Testis (tissue), 3 donors: ENCODE measurements around the gene MAP3K12. TPM values are rescaled to one million over a fixed set of nuclear protein-coding genes. Genes with fewer than 3 reads are reported as not detected.

ENCODE experiments used
- DNase-seq: peaks from one replicate; pipeline ENCODE4 v3.0.0-alpha.2; 2019
- H3K27ac ChIP-seq, 2 donors: fragments of 200-600 bp; sonication (generic); one replicate each; pipeline ENCODE4 v1.5.1; 2019
- H3K27me3 ChIP-seq: fragments of 200-600 bp; sonication (generic); one replicate; pipeline ENCODE4 v1.5.1; 2019
- H3K36me3 ChIP-seq: fragments of 200-600 bp; sonication (generic); one replicate; pipeline ENCODE4 v1.5.1; 2017; ENCODE audit warnings: low read depth; ENCODE audit errors: missing control alignments
- H3K4me1 ChIP-seq: fragments of 200-600 bp; sonication (generic); one replicate; pipeline ENCODE4 v1.5.1; 2019
- H3K4me3 ChIP-seq, 2 donors: fragments of 200-600 bp; sonication (generic); one replicate each; pipeline ENCODE4 v1.5.1; 2017 to 2019
- H3K9me3 ChIP-seq: fragments of 200-600 bp; sonication (generic); one replicate; pipeline ENCODE4 v1.5.1; 2017
- CTCF ChIP-seq, 3 experiments: fragments of 450-650 bp in 2 of 3; fragments of 200-600 bp in 1 of 3; sonication (generic) in 1 of 3; IDR thresholded peaks; one replicate each; pipeline ENCODE4 v1.5.1; 2016 to 2019; ENCODE audit warnings: antibody characterized with exemption in 3 of 3, mild to moderate bottlenecking in 2 of 3, moderate library complexity in 1 of 3
- POLR2A ChIP-seq: fragments of 450-650 bp; IDR thresholded peaks from one replicate; pipeline ENCODE4 v1.6.1; 2017; ENCODE audit warnings: antibody characterized with exemption, mild to moderate bottlenecking, moderate library complexity
- WGBS, 2 donors: methylation state at CpG; one replicate each; pipeline ENCODE4 v1.1.5; 2018; 5-methylcytosine and 5-hydroxymethylcytosine counted together
- intact Hi-C: fragments of 100-400 bp; cut with DNase I; formaldehyde crosslinking; loops from one replicate; pipeline ENCODE4 v1.15.1; 2023; ENCODE audit warnings: low total_unique reads
- polyA plus RNA-seq: library from polyadenylated mRNA; stranded (reverse); fragments of 350-450 nt; fragmentation: Illumina TruSeq; extraction: RNeasy Lipid Tissue Mini Kit (QIAGEN cat#74804); gene quantifications from one replicate; pipeline ENCODE4 v1.2.3, GENCODE V29; 2014; ENCODE audit warnings: low read depth, low replicate concordance; ENCODE audit not compliant: insufficient read depth
- total RNA-seq, 2 donors: library from RNA; depleted of rRNA; stranded (reverse); fragments of >200 nt; gene quantifications; one replicate each; pipeline ENCODE4 v1.2.3, GENCODE V29; 2016

MAP3K12 gene
- total and polyA plus RNA-seq, 3 donors from 2014 or later: 28.5 to 56.7 (median 52.2) TPM

GRCh38 chr12:53474819-53475218, 24.4 kb downstream of the MAP3K12 start:
- no peaks in the 10 kb centered on the region for H3K27me3 ChIP-seq
- no peak for TF ChIP-seq POLR2A
- H3K27ac ChIP-seq: peak overlapping the region; percentile 56 to 83
- DNase-seq: no peak
- H3K4me1 ChIP-seq: peaks cover 50% of the 10 kb centered on the region
- intact Hi-C loops: no loop called here
- 35 to 47% methylated on average over 13 of the region's 13 CpGs for WGBS, 2 donors
- H3K36me3 ChIP-seq: no peaks in the 10 kb centered on the region
- H3K4me3 ChIP-seq: no peak overlapping the region
- H3K9me3 ChIP-seq: no peaks in the 10 kb centered on the region

GRCh38 chr12:53474077-53474476, 25.2 kb downstream of the MAP3K12 start:
- Histone ChIP-seq H3K9me3 (no peaks in the 10 kb centered on the region), H3K27me3 (no peaks in the 10 kb centered on the region), H3K4me3 (no peak overlapping the region), H3K36me3 (no peaks in the 10 kb centered on the region), H3K4me1 (peaks cover 50% of the 10 kb centered on the region), H3K27ac (peak overlapping the region; percentile 56 to 83)
- DNase-seq: no peak
- WGBS, 2 donors: 48 to 54% methylated on average over 2 of the region's 2 CpGs
- intact Hi-C loops: no loop called here
- TF ChIP-seq POLR2A (no peak), CTCF (IDR thresholded peaks at IDR 0.05) (no peak)

- intact Hi-C loops: no loop called here
Observed at GRCh38 chr12:53472056-53472582, 27.1 kb downstream of the MAP3K12 start.

GRCh38 chr12:53468282-53468681, 31.0 kb downstream of the MAP3K12 start:
- no peak for DNase-seq
- Histone ChIP-seq H3K27ac (no peak overlapping the region), H3K36me3 (peaks cover 7% of the 10 kb centered on the region), H3K4me1 (peaks cover 27% of the 10 kb centered on the region), H3K27me3 (no peaks in the 10 kb centered on the region), H3K9me3 (no peaks in the 10 kb centered on the region), H3K4me3 (no peak overlapping the region)
- WGBS, 2 donors: 58 to 69% methylated on average over 1 of the region's 1 CpG
- intact Hi-C loops: no loop called here
- TF ChIP-seq CTCF (IDR thresholded peaks at IDR 0.05): no peak
- TF ChIP-seq POLR2A: no peak

More at GRCh38 chr12:53472056-53472582, 27.1 kb downstream of the MAP3K12 start:
- no peaks in the 10 kb centered on the region for H3K36me3 ChIP-seq
- H3K27ac ChIP-seq: peak overlapping the region in 1 of 2 donors; percentile 60
- H3K4me3 ChIP-seq: no peak overlapping the region
- no peaks in the 10 kb centered on the region for H3K9me3 ChIP-seq
- TF ChIP-seq CTCF (IDR thresholded peaks at IDR 0.05) (no peak), POLR2A (no peak)
- H3K27me3 ChIP-seq: no peaks in the 10 kb centered on the region
- DNase-seq: no peak
- WGBS, 2 donors: 78 to 83% methylated on average over 1 of the region's 1 CpG
- peaks cover 50% of the 10 kb centered on the region for H3K4me1 ChIP-seq

GRCh38 chr12:53467880-53468279, 31.4 kb downstream of the MAP3K12 start:
- no peak for DNase-seq
- 60 to 75% methylated on average over 2 of the region's 2 CpGs for WGBS, 2 donors
- Histone ChIP-seq H3K4me1 (peaks cover 23% of the 10 kb centered on the region), H3K36me3 (peaks cover 7% of the 10 kb centered on the region), H3K9me3 (no peaks in the 10 kb centered on the region), H3K4me3 (no peak overlapping the region), H3K27me3 (no peaks in the 10 kb centered on the region), H3K27ac (no peak overlapping the region)
- TF ChIP-seq CTCF (IDR thresholded peaks at IDR 0.05) (no peak), POLR2A (no peak)
- intact Hi-C loops: no loop called here
